Effector memory CD4-positive, alpha-beta T cell (primary cell): ENCODE data around the gene PCYT1A.
A peak's percentile ranks its signal among the peaks of the same experiment; 100 is the strongest.
"Not testable (repeated sequence)": the region's sequence is repeated elsewhere in the genome, so short reads cannot be mapped to it uniquely, and the experiment has no call there.

Source experiments
- DNase-seq, 3 donors: peaks; one replicate each; pipeline ENCODE4 v3.0.0-alpha.2; 2020
- H3K27ac ChIP-seq: 2 replicates; pipeline ENCODE4 v1.7.0; 2013; ENCODE audit warnings: mild to moderate bottlenecking, low read length, moderate library complexity; ENCODE audit not compliant: insufficient read depth, poor library complexity, severe bottlenecking
- H3K27me3 ChIP-seq: replicated peaks from 2 replicates; pipeline ENCODE4 v1.7.0; 2013; ENCODE audit warnings: mild to moderate bottlenecking, low read length; ENCODE audit not compliant: insufficient read depth, control insufficient read depth, poor library complexity, severe bottlenecking
- H3K36me3 ChIP-seq: 2 replicates; pipeline ENCODE4 v1.7.0; 2013; ENCODE audit warnings: mild to moderate bottlenecking, low read length, moderate library complexity; ENCODE audit not compliant: control insufficient read depth, insufficient read depth
- H3K4me1 ChIP-seq: 2 replicates; pipeline ENCODE4 v1.7.0; 2013; ENCODE audit warnings: low read length, mild to moderate bottlenecking; ENCODE audit not compliant: control insufficient read depth, insufficient read depth, poor library complexity, severe bottlenecking
- H3K4me3 ChIP-seq: 2 replicates; pipeline ENCODE4 v1.7.0; 2013; ENCODE audit warnings: low read length, low read depth, mild to moderate bottlenecking; ENCODE audit not compliant: insufficient read depth, poor library complexity, severe bottlenecking
- H3K9me3 ChIP-seq: 2 replicates; pipeline ENCODE4 v1.7.0; 2013; ENCODE audit warnings: mild to moderate bottlenecking, low read length, moderate library complexity; ENCODE audit not compliant: control insufficient read depth

Gene PCYT1A

DNA sequence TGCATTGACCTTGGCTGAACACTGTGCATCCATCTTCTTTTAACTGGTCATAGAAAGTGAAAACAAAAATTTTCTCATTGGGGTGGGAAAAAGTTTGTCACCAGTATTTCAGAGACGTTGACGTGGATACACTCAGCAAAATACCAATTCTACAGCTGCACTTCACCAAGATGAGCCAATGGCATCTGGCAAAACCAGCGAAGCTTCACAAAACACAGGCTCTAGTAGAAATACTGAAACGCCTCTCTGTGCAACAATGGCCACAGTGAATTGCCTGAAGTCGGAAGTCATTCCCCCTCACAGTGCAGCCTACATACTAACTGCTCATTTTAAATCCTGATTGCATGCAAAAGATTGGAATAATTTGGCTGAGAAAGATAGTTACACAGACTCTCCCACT, 17.0 kb downstream of the PCYT1A start:
- H3K27ac ChIP-seq: no peak overlapping the region
- H3K27me3 ChIP-seq: no peaks in the 10 kb centered on the region
- H3K4me1 ChIP-seq: peaks cover 18% of the 10 kb centered on the region
- no peaks in the 10 kb centered on the region for H3K9me3 ChIP-seq
- DNase-seq: no peak
- no peak overlapping the region for H3K4me3 ChIP-seq
- H3K36me3 ChIP-seq: peaks cover 24% of the 10 kb centered on the region

DNA sequence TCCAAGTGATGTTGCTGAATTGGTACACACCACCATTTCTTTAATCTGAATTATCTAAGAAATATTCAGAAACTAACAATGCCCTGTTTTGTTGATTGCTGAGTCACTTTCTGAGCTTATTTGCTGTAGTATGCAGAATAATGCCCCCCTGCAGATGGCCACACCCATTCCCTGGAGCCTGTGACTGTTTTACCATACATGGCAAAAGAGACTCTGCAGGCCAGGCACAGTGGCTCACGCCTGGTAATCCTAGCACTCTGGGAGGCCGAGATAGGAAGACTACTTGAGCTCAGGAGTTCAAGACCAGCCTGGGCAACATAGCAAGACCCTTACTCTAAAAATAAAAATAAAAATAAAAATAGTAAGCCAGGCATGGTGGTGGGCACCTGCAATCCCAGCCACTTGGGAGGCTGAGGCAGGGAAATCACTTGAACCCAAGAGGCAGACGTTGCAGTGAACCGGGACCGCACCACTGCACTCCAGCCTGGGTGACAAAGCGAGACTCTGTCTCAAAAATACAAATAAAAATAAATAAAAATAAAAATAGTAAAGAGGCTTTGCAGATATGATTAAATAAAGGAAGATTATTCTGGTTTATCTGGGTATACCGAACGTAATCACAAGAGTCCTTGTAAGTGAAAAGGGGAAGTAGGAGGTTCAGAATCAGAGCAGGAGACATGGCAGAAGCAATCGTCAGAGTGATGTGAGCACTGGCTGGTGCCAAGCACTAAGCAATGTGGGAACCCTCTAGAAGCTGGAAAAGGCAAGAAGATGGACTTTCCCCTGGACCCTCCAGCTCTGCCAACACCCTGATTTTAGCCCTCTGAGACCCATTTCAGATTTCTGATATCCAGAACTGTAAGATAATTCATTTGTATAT, 19.0 kb downstream of the PCYT1A start:
- Histone ChIP-seq H3K27me3 (no peaks in the 10 kb centered on the region), H3K4me1 (peaks cover 7% of the 10 kb centered on the region), H3K27ac (no peak overlapping the region), H3K9me3 (no peaks in the 10 kb centered on the region), H3K36me3 (peaks cover 28% of the 10 kb centered on the region), H3K4me3 (no peak overlapping the region)
- no peak for DNase-seq

DNA sequence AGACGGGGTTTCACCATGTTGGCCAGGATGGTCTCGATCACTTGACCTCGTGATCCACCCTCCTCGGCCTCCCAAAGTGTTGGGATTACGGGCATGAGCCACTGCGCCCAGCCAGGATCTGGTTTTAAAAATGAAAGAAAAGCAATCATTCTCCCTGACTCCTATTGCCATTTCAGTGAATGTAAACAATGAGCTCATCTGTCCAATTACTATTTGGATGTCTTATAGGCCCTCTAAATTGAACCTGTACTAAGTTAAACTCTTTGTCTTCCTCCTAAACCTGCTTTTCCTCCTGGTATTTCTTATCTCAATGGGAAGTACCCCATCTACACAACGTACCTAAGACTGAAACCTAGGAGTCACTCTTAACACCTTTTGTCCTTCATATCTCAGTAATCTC, 23.7 kb downstream of the PCYT1A start:
- DNase-seq: no peak
- H3K36me3 ChIP-seq: peaks cover 30% of the 10 kb centered on the region
- H3K4me3 ChIP-seq: no peak overlapping the region
- H3K4me1 ChIP-seq: no peaks in the 10 kb centered on the region
- no peak overlapping the region for H3K27ac ChIP-seq
- no peaks in the 10 kb centered on the region for H3K9me3 ChIP-seq
- no peaks in the 10 kb centered on the region for H3K27me3 ChIP-seq

DNA sequence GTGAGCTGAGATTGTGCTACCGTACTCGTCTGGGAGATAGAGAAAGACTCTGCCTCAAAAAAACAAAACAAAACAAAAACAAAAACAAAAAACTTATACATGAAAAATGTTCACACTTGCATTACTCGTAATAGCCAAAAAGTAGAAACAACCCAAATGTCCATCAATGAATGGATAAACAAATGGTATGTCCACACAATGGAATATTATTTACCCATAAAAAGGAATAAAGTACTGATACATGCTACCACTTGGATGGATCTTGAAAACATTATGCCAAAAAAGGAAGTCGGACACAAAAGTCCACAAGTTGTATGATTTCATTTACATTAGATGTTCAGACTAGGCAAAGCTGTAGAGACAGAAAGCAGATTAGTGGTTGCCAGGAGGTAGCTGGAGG, 26.7 kb downstream of the PCYT1A start:
- H3K27me3 ChIP-seq: no peaks in the 10 kb centered on the region
- peaks cover 25% of the 10 kb centered on the region for H3K36me3 ChIP-seq
- DNase-seq: no peak
- H3K4me1 ChIP-seq: no peaks in the 10 kb centered on the region
- no peak overlapping the region for H3K4me3 ChIP-seq
- no peak overlapping the region for H3K27ac ChIP-seq
- H3K9me3 ChIP-seq: no peaks in the 10 kb centered on the region

DNA sequence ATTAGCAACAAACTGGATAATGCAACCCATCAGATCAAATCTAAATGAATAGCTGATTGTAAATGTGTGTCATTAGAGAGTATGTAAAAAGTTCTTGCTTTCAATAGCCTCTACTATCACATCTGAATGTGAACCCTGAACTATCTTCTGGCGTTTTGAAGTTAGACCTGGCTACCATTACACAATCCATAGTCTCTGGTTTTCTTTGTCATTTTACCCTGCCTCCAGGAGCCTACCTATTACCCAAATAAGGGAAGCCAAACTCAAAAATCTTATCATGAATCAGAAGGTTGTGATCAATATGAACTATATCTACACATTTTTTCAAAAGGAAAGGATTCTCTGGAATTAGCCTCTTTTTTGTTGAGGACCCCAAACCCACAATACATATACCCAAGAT, 31.8 kb downstream of the PCYT1A start:
- Histone ChIP-seq H3K27ac (no peak overlapping the region), H3K4me3 (no peak overlapping the region), H3K27me3 (no peaks in the 10 kb centered on the region), H3K36me3 (peaks cover 15% of the 10 kb centered on the region), H3K4me1 (no peaks in the 10 kb centered on the region), H3K9me3 (no peaks in the 10 kb centered on the region)
- no peak for DNase-seq

DNA sequence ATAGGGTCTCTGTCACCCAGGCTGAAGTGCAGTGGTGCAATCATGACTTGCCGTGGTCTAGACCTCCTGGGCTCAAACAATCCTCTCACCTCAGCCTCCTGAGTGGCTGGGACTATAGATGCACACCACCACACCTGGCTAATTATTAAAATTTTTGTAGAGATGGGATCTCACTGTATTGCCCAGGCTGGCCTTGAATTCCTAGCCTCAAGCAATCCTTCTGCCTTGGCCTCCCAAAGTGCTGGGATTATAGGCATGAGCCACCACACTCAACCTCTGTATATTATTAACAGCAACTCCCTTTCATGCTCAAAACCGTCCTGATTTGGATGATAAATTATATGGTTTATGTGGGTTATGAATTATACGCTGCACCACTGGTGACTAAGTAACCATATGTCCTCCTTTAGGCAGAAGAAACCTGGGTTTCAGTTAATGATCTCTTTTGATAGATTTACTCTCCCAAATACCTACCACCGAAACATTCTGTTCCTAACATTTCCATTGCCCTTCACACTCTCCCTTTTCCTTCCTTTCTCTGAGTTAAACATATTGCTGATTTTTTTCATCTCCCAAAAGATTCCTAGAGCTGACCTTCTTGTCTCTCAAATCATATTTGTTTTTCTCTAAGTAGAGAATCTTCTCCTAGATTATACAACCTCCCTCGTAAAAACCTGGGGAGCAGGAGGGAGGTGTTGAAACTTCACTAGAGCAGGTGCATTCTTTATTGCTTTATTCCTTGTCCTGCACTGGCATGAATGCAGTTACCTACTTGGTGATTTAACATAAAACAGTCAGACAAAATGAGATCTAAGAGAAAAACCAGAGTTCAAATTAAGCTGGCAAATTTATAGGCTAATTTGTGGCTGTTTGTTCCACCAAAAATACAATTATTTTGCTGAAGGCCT, 32.9 kb downstream of the PCYT1A start:
- H3K9me3 ChIP-seq: no peaks in the 10 kb centered on the region
- no peak overlapping the region for H3K4me3 ChIP-seq
- no peak for DNase-seq
- H3K27ac ChIP-seq: no peak overlapping the region
- H3K36me3 ChIP-seq: peaks cover 15% of the 10 kb centered on the region
- no peaks in the 10 kb centered on the region for H3K4me1 ChIP-seq
- H3K27me3 ChIP-seq: no peaks in the 10 kb centered on the region

DNA sequence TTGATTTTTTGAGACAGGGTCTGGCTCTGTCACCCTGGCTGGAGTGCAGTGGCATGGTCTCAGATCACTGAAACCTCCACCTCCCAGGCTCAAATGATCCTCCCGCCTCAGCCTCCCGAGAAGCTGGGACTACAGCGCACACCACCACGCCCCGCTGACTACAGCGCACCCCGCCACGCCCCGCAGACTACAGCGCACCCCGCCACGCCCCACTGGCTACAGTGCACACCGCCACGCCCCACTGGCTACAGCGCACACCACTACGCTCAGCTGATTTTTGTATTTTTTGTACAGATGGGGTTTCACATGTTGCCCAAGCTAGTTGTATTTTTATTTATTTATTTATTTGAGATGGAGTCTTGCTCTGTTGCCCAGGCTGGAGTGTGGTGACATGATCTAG, 35.6 kb downstream of the PCYT1A start:
- Histone ChIP-seq H3K4me1 (no peaks in the 10 kb centered on the region), H3K36me3 (peaks cover 15% of the 10 kb centered on the region), H3K27me3 (no peaks in the 10 kb centered on the region), H3K9me3 (no peaks in the 10 kb centered on the region), H3K4me3 (no peak overlapping the region), H3K27ac (no peak overlapping the region)
- no peak for DNase-seq

DNA sequence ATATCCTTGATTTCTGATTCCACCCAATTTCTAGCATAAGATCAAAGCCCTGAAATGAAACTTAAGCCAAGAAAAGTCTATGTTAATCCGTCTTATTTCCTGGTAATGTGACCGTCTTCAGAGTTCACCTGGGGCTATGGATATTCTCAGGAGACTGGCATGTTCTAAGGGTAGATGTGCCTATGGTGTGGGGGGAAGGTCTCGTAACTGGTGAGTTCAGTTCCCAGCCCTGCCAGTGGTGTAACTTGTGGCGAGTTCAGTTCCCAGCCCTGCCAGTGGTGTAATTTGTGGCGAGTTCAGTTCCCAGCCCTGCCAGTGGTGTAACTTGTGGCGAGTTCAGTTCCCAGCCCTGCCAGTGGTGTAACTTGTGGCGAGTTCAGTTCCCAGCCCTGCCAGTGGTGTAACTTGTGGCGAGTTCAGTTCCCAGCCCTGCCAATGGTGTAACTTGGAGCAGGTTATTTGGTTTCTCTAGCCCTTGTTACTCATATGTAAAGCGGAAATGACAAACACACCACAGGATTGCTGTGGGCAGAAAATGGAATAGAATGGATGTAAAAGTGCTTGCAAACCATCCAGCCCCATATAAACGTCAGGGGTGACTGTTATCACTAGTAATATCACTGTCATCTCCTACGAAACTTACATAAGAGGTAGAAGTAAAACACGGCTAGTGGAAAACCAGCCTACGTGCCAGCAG, 40.8 kb downstream of the PCYT1A start:
- Histone ChIP-seq H3K4me1 (no peaks in the 10 kb centered on the region), H3K4me3 (no peak overlapping the region), H3K9me3 (no peaks in the 10 kb centered on the region), H3K36me3 (peaks cover 32% of the 10 kb centered on the region), H3K27ac (no peak overlapping the region), H3K27me3 (no peaks in the 10 kb centered on the region)
- DNase-seq: peak in 1 of 3 donors; percentile 4

DNA sequence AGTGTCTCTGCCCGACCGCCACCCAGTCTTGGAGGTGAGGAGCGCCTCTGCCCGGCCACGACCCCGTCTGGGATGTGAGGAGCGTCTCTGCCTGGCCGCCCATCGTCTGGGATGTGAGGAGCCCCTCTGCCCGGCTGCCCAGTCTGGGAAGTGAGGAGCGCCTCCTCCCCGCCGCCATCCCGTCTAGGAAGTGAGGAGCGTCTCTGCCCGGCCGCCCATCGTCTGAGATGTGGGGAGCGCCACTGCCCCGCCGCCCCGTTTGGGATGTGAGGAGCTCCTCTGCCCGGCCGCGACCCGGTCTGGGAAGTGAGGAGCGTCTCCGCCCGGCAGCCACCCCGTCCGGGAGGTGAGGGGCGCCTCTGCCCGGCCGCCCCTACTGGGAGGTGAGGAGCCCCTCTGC, 43.4 kb downstream of the PCYT1A start:
- H3K4me1 ChIP-seq, H3K4me3 ChIP-seq, H3K27ac ChIP-seq, H3K27me3 ChIP-seq, DNase-seq, H3K9me3 ChIP-seq: not testable (repeated sequence)
- peaks cover 55% of the 10 kb centered on the region for H3K36me3 ChIP-seq
